ENCODE measurements around the gene TNFRSF4.

DNA sequence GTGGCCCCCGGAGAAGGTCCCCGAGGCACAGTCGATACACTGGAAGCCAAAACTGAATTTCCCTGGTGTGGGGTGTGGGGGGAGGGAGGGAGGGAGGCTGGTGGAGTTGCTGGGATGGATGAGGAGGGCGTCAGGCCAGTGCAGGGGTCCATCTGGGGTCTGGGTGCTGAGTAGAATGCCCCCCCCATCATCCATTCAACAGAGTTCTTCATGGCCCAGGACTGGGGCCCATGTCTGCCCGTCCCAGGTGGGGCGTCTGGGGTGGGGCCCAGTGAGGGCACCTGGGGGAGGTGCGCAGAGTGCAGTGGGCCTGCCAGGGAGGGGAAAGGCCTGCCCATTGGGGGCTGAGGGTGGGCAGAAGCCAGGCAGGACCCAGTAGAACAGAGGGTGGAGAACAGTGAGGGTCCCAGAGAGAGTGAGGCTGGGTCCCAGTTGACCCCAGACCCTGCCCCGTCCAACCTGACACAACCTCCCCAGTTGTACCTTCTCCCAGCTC, 9.5 kb downstream of the TNFRSF4 start:
- TF ChIP-seq, protein P1, sequence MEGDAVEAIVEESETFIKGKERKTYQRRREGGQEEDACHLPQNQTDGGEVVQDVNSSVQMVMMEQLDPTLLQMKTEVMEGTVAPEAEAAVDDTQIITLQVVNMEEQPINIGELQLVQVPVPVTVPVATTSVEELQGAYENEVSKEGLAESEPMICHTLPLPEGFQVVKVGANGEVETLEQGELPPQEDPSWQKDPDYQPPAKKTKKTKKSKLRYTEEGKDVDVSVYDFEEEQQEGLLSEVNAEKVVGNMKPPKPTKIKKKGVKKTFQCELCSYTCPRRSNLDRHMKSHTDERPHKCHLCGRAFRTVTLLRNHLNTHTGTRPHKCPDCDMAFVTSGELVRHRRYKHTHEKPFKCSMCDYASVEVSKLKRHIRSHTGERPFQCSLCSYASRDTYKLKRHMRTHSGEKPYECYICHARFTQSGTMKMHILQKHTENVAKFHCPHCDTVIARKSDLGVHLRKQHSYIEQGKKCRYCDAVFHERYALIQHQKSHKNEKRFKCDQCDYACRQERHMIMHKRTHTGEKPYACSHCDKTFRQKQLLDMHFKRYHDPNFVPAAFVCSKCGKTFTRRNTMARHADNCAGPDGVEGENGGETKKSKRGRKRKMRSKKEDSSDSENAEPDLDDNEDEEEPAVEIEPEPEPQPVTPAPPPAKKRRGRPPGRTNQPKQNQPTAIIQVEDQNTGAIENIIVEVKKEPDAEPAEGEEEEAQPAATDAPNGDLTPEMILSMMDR (IDR thresholded peaks at IDR 0.05; ENCODE audit: low read length), result no peak
- TF ChIP-seq EZH2 (IDR thresholded peaks at IDR 0.05; ENCODE audit: borderline replicate concordance, low read length), result no peak

Measured in OCI-LY1 (cell line).